Body of pancreas (tissue), 4 donors: ENCODE measurements around the gene HSF4.

Source experiments
- CTCF ChIP-seq, 7 experiments: fragments of 450-650 bp in 4 of 7; fragments of 200-600 bp in 3 of 7; sonication (generic) in 3 of 7; IDR thresholded peaks; one replicate each; pipeline ENCODE4 v1.5.1; 2016 to 2019; ENCODE audit warnings: antibody characterized with exemption in 7 of 7
- POLR2A ChIP-seq, 3 donors: fragments of 450-650 bp; IDR thresholded peaks; one replicate each; pipeline ENCODE4 v1.6.1; 2016; ENCODE audit warnings: antibody characterized with exemption in 3 of 3, mild to moderate bottlenecking in 2 of 3

- no peak for TF ChIP-seq CTCF (IDR thresholded peaks at IDR 0.05)
- TF ChIP-seq POLR2A (IDR thresholded peaks at IDR 0.05): no peak
Measured at GRCh38 chr16:67137605-67138004, 26.9 kb upstream of the HSF4 start.
